Ovary (tissue), 3 donors: ENCODE results near the gene MRPL2.

Experiments used
- CTCF ChIP-seq, 3 donors: fragments of 450-650 bp in 2 of 3; fragments of 200-600 bp in 1 of 3; IDR thresholded peaks; one replicate each; pipeline versions ENCODE4 v1.5.1 to v1.8.0; 2016 to 2022; ENCODE audit warnings: antibody characterized with exemption in 3 of 3, mild to moderate bottlenecking in 1 of 3
- EP300 ChIP-seq: sonication (generic); formaldehyde crosslinking; IDR thresholded peaks from one replicate; pipeline ENCODE4 v1.6.1; 2017; ENCODE audit warnings: antibody characterized with exemption
- POLR2A ChIP-seq: fragments of 450-650 bp; IDR thresholded peaks from one replicate; pipeline ENCODE4 v1.6.1; 2017; ENCODE audit warnings: antibody characterized with exemption, mild to moderate bottlenecking, moderate library complexity
- donor health status: DM: no; HTN: no; CAD: no.

GRCh38 chr6:43019152-43019551 is 40.1 kb downstream of the MRPL2 start:
- TF ChIP-seq POLR2A, result no peak
- TF ChIP-seq CTCF (IDR thresholded peaks at IDR 0.05), result no peak
- TF ChIP-seq EP300, result no peak
